NCI-H2227 treated with DMSO at 0.1 percent for 48 hours (cell line): Measurements from ENCODE around the gene RALGAPB.
"Not testable (repeated sequence)": the region's sequence is repeated elsewhere in the genome, so short reads cannot be mapped to it uniquely, and the experiment has no call there.

Experiments
- DNase-seq: peaks from one replicate; lab custom pipeline; 2025; lab: John Stamatoyannopoulos, UW

RALGAPB gene

DNA sequence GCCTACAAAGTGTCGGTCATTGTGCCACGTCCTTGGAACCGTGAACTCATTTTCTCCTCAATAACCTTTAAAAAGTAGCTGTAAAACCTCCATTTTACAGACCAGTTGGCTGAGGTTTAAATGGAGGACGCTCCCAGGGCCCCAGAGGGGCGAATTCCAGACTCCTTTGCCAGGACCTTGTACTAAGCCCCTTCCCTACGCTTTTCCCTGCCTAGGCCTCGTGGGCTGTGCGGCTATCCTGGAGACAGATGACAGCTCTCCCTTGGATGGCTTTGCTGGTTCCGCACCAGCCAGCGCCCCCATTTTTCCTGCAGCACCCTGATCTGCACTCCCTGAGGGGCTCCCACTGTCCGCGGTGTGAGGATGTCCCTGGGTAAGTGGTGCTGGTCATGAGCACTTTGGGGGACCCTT is 25.4 kb upstream of the RALGAPB start:
- no peak for DNase-seq

- no peak for DNase-seq
Measured at GRCh38 chr20:38447931-38448675, 24.5 kb upstream of the RALGAPB start.

GRCh38 chr20:38449046-38449445 is 23.6 kb upstream of the RALGAPB start:
- no peak for DNase-seq

- DNase-seq: no peak
Measured at GRCh38 chr20:38450412-38450975, 22.1 kb upstream of the RALGAPB start.

- no peak for DNase-seq
Measured at GRCh38 chr20:38452880-38453624, 19.6 kb upstream of the RALGAPB start.

DNA sequence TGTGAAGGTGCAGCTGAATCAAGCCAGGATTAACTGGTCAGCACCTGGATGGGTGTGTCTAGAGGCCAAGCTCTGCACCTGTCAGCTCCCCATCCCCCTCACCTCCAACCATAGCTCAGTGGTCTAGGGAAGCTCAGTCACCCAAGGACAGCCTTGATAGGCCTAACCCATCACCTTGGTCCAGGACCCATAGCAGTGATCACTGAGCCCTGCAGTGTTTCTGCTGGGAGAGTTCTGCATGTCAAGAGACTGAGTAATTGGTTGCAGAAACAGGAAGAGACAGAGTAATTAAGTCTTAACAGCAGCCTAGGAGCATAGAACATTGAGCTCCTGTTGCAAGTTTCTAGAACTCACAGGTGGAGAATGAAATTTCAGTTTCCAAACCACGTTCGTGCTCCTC is 18.7 kb upstream of the RALGAPB start:
- DNase-seq: no peak

DNA sequence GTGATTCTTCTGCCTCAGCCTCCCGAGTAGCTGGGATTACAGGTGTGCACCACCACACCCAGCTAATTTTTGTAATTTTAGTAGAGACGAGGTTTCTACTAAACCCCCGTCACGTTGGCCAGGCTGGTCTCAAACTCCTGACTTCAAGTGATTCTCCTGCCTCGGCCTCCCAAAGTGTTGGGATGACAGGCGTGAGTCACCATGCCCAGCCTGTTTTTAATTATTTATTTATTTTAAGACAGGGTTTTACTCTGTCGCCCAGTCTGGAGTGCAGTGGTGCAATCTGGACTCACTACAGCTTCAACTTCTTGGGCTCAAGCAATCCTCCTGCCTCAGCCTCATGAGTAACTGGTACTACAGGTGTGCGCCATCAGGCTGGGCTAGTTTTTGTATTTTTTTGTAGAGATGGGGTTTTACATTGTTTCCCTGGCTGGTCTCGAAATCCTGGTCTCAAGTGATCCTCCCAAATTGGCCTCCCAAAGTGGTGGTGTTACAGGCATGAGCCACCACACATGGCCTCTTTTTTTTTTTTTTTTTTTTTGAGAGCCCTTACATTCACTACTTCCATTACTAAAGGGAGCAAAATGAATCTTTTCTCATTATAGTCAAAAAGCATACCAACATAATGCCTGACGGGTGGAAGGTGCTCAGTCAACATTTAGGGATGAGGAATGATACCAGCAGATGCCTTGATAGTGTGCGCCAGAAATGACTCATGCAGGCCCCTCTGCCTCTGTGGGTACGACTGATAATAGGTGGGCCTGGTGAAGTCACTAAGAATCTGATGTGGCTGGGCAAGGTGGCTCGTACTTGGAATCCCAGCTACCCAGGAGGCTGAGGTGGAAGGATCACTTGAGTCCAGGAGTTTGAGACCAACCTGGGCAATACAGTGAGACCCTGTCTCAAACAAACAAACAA is 17.8 kb upstream of the RALGAPB start:
- no peak for DNase-seq

DNA sequence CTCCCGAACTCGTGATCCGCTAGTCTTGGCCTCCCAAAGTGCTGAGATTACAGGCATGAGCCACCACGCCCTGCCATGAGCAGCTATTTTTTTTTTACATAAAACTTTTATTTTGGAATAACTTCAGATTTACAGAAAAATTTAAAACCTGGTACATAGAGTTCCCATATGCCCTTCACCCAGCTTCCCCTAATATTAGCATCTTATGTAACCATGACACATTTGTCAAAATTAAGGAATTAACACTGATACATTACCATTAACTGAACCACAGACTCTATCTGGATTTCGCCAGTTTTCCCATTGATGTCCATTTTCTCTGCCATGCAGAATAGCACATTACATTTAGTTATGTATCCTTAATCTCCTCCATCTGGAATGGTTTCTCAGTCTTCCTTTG is 14.3 kb upstream of the RALGAPB start:
- DNase-seq: no peak

DNA sequence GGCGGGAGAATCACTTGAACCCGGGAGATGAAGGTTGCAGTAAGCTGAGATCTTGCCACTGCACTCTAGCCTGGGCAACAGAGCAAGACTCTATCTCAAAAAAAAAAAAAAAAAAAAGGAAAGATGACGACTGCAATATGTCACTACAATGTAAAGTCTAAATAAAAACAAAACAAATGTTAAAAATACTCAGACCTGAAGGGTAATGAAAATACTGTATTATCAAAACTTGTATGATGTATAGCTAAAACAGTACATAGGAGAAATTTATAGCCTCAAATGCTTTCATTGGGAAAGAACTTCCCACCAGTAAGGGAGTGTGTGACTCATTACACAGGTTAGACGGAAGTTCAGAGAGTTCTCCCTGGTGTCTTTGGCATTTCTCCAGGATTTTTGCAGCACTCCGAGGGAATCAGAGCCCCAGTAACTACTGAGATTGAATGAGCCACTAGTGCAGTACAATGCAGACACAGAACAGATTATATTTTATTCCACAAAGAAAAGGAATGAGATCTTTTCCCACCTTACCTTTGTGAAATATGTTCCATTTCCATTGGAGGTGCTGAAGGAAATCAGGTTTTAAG is 12.5 kb upstream of the RALGAPB start:
- peak; percentile 60 for DNase-seq

DNA sequence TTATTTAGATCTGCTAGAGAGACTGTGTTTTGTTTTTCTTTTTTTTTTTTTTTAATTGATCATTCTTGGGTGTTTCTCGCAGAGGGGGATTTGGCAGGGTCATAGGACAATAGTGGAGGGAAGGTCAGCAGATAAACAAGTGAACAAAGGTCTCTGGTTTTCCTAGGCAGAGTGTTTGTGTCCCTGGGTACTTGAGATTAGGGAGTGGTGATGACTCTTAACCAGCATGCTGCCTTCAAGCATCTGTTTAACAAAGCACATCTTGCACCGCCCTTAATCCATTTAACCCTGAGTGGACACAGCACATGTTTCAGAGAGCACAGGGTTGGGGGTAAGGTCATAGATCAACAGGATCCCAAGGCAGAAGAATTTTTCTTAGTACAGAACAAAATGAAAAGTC is 12.0 kb upstream of the RALGAPB start:
- DNase-seq: not testable (repeated sequence)

GRCh38 chr20:38461167-38461566 is 11.5 kb upstream of the RALGAPB start:
- DNase-seq: not testable (repeated sequence)

DNA sequence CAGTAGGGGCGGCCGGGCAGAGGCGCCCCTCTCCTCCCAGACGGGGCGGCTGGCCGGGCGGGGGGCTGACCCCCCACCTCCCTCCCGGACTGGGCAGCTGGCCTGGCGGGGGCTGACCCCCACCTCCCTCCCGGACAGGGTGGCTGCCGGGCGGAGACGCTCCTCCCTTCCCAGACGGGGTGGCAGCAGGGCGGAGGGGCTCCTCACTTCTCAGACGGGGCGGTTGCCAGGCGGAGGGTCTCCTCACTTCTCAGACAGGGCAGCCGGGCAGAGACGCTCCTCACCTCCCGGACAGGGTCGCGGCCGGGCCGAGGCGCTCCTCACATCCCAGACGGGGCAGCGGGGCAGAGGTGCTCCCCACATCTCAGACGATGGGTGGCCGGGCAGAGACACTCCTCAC is 11.1 kb upstream of the RALGAPB start:
- DNase-seq: not testable (repeated sequence)

- DNase-seq: no peak
Measured at GRCh38 chr20:38466171-38466570, 6.5 kb upstream of the RALGAPB start.

DNA sequence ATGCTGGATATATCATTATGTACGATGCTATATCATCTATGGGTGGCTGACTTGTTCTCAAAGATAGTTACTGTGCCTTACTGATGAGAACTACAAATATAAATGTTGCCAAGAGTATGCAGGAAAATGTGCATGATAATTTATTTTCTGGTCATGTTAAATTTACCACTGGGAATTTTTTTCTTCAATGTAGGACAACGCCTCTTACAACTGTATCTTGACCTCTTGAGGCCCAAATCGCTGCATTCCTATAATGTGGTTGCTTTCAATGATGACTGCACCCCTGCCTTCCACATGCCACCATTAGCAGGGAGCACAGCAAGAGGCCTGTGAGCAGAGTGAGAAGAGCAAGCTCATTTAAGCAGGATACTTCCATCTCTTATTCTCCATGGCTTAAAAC is 5.7 kb upstream of the RALGAPB start:
- DNase-seq: no peak

DNA sequence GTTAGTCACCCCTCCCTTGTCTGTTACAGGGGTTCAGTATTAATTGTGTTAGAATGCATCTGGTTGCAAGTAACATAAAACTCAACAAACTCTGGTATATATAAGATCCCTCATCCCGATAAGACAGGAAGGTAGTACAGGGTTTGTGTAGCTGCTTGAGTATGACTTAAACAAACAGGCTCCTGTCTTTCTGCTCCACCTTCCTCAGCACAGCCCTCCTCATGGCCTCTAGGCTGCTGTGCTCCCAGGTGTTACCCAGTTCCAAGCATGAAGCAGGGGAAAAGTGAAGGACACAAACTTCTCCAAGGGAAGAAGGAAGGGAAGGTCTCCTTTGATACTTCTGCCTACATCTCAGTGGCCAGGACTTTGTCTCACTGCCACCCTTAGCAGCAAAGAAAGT is 1.4 kb upstream of the RALGAPB start:
- no peak for DNase-seq

DNA sequence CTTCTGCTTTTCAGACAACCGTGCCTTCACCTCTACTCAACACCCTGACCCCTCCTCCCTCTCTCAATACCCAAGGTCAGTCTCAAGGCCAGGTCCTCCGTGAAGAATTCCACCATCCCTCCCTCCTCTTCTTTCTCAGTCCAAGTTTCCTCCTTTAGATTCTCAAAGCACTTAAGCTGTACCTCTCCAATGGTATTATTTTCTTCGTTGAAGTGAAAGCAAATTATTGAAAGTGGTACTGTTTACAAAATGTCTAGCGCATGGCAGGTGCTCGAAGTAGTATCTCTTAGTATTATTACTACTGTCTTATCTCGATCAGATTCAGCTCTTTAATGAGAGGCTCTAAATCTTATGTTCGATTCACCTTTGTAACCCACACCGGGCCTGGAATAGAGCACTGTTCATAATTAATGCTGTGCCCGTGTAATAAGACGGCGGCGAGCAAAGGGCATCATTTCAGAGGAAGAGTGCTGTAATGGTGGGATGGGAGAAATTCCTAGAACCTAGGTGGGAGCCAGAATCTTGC is 593 bp upstream of the RALGAPB start:
- no peak for DNase-seq

GRCh38 chr20:38473367-38473795 is 738 bp downstream of the RALGAPB start:
- DNase-seq: no peak

- no peak for DNase-seq
Measured at GRCh38 chr20:38477747-38478146, 5.1 kb downstream of the RALGAPB start.

GRCh38 chr20:38479596-38479995 is 7.0 kb downstream of the RALGAPB start:
- no peak for DNase-seq

- DNase-seq: no peak
Measured at GRCh38 chr20:38485041-38485440, 12.4 kb downstream of the RALGAPB start.

- DNase-seq: no peak
Measured at GRCh38 chr20:38489181-38489580, 16.5 kb downstream of the RALGAPB start.
